K562 (cell line): ENCODE measurements around the gene MAB21L2. TPM values are rescaled to one million over a fixed set of nuclear protein-coding genes. Genes with fewer than 3 reads are reported as not detected.

ENCODE experiments used
- ATAC-seq: fragments of 200-7000 bp; cut with Tn5 transposase; 3 replicates; pipeline ENCODE4 v1.9.1; 2020; ENCODE audit warnings: moderate library complexity
- BruUV-seq: library from RNA; stranded (reverse); fragments of 400-500 nt; replicated peaks from 2 replicates; lab custom pipeline; 2021; lab: Mats Ljungman, UMichigan
- CTCF ChIA-PET: fragments of 300-600 bp; formaldehyde crosslinking; extraction: SDS; loops from one replicate; lab custom pipeline; 2021; ENCODE audit warnings: low intra/inter-chr PET ratio; lab: Yijun Ruan, JAX
- POLR2A ChIA-PET: fragments of 300-600, 350-650 bp; sonication (Branson Sonifier 250); formaldehyde crosslinking; extraction: SDS; loops from one replicate; lab custom pipeline; 2021; ENCODE audit warnings: antibody characterized with exemption, inconsistent platforms; lab: Yijun Ruan, JAX
- DNase-seq, 4 experiments: peaks; one replicate each; pipeline versions ENCODE4 v3.0.0 to v3.0.0-alpha.2; 2011 to 2018; ENCODE audit warnings: low spot score in 3 of 4, mixed read lengths in 3 of 4; ENCODE audit errors: extremely low read depth in 1 of 4
- FAIRE-seq: peaks from 2 replicates; lab custom pipeline; 2011; peaks lifted over from hg19 to GRCh38; lab: Jason Lieb, UNC
- H2AFZ ChIP-seq: 2 replicates; pipeline ENCODE4 v1.6.0; 2011; ENCODE audit warnings: low read depth, low read length, control low read depth, inconsistent platforms
- H3K27ac ChIP-seq: fragments of 200-600 bp; 3 replicates; pipeline ENCODE4 v1.8.0; 2011; ENCODE audit warnings: low read depth, mild to moderate bottlenecking, control low read depth, inconsistent platforms, low read length, moderate library complexity, mixed read lengths; ENCODE audit errors: extremely low read depth
- H3K27me3 ChIP-seq, 2 experiments: fragments of 300-600 bp in 1 of 2; 2 replicates in 1 of 2; 3 replicates in 1 of 2; pipeline versions ENCODE4 v1.6.0 to v1.8.0; 2011; ENCODE audit warnings: inconsistent platforms in 2 of 2, low read length in 2 of 2, mild to moderate bottlenecking in 1 of 2, mixed read lengths in 1 of 2, moderate library complexity in 1 of 2; ENCODE audit not compliant: control insufficient read depth in 2 of 2, insufficient read depth in 2 of 2
- H3K36me3 ChIP-seq: fragments of 300-600 bp; 3 replicates; pipeline ENCODE4 v1.8.0; 2011; ENCODE audit warnings: mild to moderate bottlenecking, low read length, inconsistent platforms; ENCODE audit not compliant: control insufficient read depth, insufficient read depth
- H3K4me1 ChIP-seq, 2 experiments: fragments of 200-600 bp in 1 of 2; replicated peaks in 1 of 2; 2 replicates in 1 of 2; 3 replicates in 1 of 2; pipeline versions ENCODE4 v1.5.1 to v1.8.0; 2011; ENCODE audit warnings: inconsistent platforms in 2 of 2, low read length in 2 of 2, mild to moderate bottlenecking in 1 of 2, mixed read lengths in 1 of 2, moderate library complexity in 1 of 2; ENCODE audit not compliant: control insufficient read depth in 2 of 2, insufficient read depth in 2 of 2
- H3K4me2 ChIP-seq: 2 replicates; pipeline ENCODE4 v1.6.1; 2011; ENCODE audit warnings: low read length, control low read depth, inconsistent platforms, mixed read lengths; ENCODE audit not compliant: insufficient read depth
- H3K4me3 ChIP-seq: fragments of 200-600 bp; sonication (generic), shearing (Covaris generic); 2 replicates; pipeline ENCODE4 v1.5.1; 2016; ENCODE audit warnings: control low read depth, inconsistent platforms
- H3K79me2 ChIP-seq: fragments of 200-600 bp; 3 replicates; pipeline ENCODE4 v1.8.0; 2011; ENCODE audit warnings: low read length, inconsistent platforms; ENCODE audit not compliant: control insufficient read depth, insufficient read depth
- H3K9ac ChIP-seq, 2 experiments: 2 replicates each; pipeline versions ENCODE4 v1.6.0 to v1.6.1; 2011; ENCODE audit warnings: low read depth in 2 of 2, low read length in 2 of 2, control low read depth in 1 of 2, inconsistent platforms in 1 of 2, mild to moderate bottlenecking in 1 of 2, mixed read lengths in 1 of 2; ENCODE audit not compliant: insufficient read depth in 1 of 2
- H3K9me1 ChIP-seq: one replicate; pipeline ENCODE4 v1.6.0; 2011; ENCODE audit warnings: inconsistent platforms, mild to moderate bottlenecking, low read length, moderate library complexity; ENCODE audit not compliant: control insufficient read depth, insufficient read depth
- H3K9me3 ChIP-seq: replicated peaks from 2 replicates; pipeline ENCODE4 v1.5.1; 2011; ENCODE audit warnings: low read depth, low read length, inconsistent platforms; ENCODE audit not compliant: control insufficient read depth, insufficient read depth
- H4K20me1 ChIP-seq: replicated peaks from 2 replicates; pipeline ENCODE4 v1.6.1; 2011; ENCODE audit warnings: low read length, inconsistent platforms, mixed read lengths; ENCODE audit not compliant: control insufficient read depth, insufficient read depth
- CTCF ChIP-seq, 3 experiments: IDR thresholded peaks in 2 of 3; conservative IDR thresholded peaks in 1 of 3; 2 replicates each; pipeline ENCODE4 v1.5.1; 2011 to 2012; ENCODE audit warnings: low read length in 3 of 3, mild to moderate bottlenecking in 3 of 3, control low read depth in 2 of 3, improper control_type of control experiment in 1 of 3, inconsistent platforms in 1 of 3, low read depth in 1 of 3, mixed read lengths in 1 of 3, moderate library complexity in 1 of 3; ENCODE audit not compliant: insufficient read depth in 2 of 3
- GTF2A2 ChIP-seq: IDR thresholded peaks from 2 replicates; pipeline ENCODE4 v1.6.1; 2016; ENCODE audit warnings: mild to moderate bottlenecking, missing genetic modification characterization, missing compliant biosample characterization
- GTF2F1 ChIP-seq: IDR thresholded peaks from 2 replicates; pipeline ENCODE4 v1.6.1; 2011; ENCODE audit warnings: low read depth, low read length, improper control_type of control experiment
- HDAC8 ChIP-seq: fragments of 450-650 bp; IDR thresholded peaks from 2 replicates; pipeline ENCODE4 v1.6.1; 2016; ENCODE audit warnings: mild to moderate bottlenecking, missing genetic modification characterization, moderate library complexity, missing compliant biosample characterization
- MYBL2 ChIP-seq, 2 experiments: fragments of 450-650 bp in 1 of 2; sonication (generic) in 1 of 2; formaldehyde crosslinking in 1 of 2; IDR thresholded peaks; 2 replicates each; pipeline versions ENCODE4 v1.6.1 to v1.8.1; 2017 to 2022; ENCODE audit warnings: borderline replicate concordance in 1 of 2, inconsistent platforms in 1 of 2, low read depth in 1 of 2, mild to moderate bottlenecking in 1 of 2, missing genetic modification reagents in 1 of 2, moderate library complexity in 1 of 2
- RAD21 ChIP-seq, 2 experiments: fragments of 250-450 bp in 1 of 2; fragments of 450-650 bp in 1 of 2; sonication (Bioruptor Pico) in 1 of 2; formaldehyde crosslinking in 1 of 2; IDR thresholded peaks in 1 of 2; conservative IDR thresholded peaks in 1 of 2; 2 replicates each; pipeline versions ENCODE4 v1.4.0 to v1.8.0; 2020 to 2022; ENCODE audit warnings: mild to moderate bottlenecking in 2 of 2, moderate library complexity in 1 of 2
- SMAD4 ChIP-seq: fragments of 250-450 bp; sonication (Bioruptor Pico); conservative IDR thresholded peaks from 2 replicates; pipeline ENCODE4 v1.8.0; 2021; ENCODE audit warnings: inconsistent platforms, mild to moderate bottlenecking, moderate library complexity
- XRCC3 ChIP-seq: fragments of 450-650 bp; IDR thresholded peaks from 2 replicates; pipeline ENCODE4 v1.6.1; 2017; ENCODE audit warnings: mild to moderate bottlenecking, moderate library complexity
- ZNF324 ChIP-seq: fragments of 250-450 bp; sonication (Bioruptor Pico); IDR thresholded peaks from 2 replicates; pipeline ENCODE4 v1.4.0; 2020; ENCODE audit warnings: mild to moderate bottlenecking
- ZNF764 ChIP-seq: fragments of 250-450 bp; sonication (Bioruptor Pico); IDR thresholded peaks from 2 replicates; pipeline ENCODE4 v1.4.0; 2020; ENCODE audit warnings: low read depth, mild to moderate bottlenecking, moderate library complexity
- WGBS: fragments of 100-300 bp; shearing (Covaris generic); methylation state at CpG from one replicate; pipeline ENCODE4 v1.1.6; 2016; ENCODE audit warnings: low coverage, mixed read lengths; ENCODE audit not compliant: insufficient coverage; ENCODE audit errors: missing lambda C conversion rate; 5-methylcytosine and 5-hydroxymethylcytosine counted together
- in situ Hi-C: fragments of 300-500 bp; cut with MboI; formaldehyde crosslinking; loops from 4 replicates; pipeline ENCODE4 v1.15.0; 2018; ENCODE audit warnings: inconsistent platforms, mixed read lengths
- intact Hi-C: fragments of 100-400 bp; cut with micrococcal nuclease; formaldehyde crosslinking; loops from 2 replicates; pipeline ENCODE4 v1.14.2; 2022
- polyA plus RNA-seq, 8 experiments: library from polyadenylated mRNA; depleted of rRNA in 4 of 8; stranded (reverse) in 5 of 8; unstranded in 3 of 8; fragments of >200 nt; fragmentation: Nextera tagmentation in 2 of 8; fragmentation: Illumina TruSeq in 1 of 8; extraction: Ambion mirVana in 2 of 8; extraction: Trizol in 1 of 8; gene quantifications; 2 replicates each; pipeline versions ENCODE4 v1.2.1 to v1.2.3, GENCODE V29; 2011 to 2014; ENCODE audit warnings: inconsistent platforms in 1 of 8, missing spikeins in 1 of 8
- total RNA-seq, 7 experiments: library from RNA; depleted of rRNA in 6 of 7; stranded (reverse); fragments of >200 nt in 6 of 7; fragmentation: Illumina TruSeq in 2 of 7; extraction: Trizol in 2 of 7; gene quantifications; 2 replicates each; pipeline versions ENCODE4 v1.2.1 to v1.2.3, GENCODE V29; 2011 to 2021; ENCODE audit warnings: low replicate concordance in 1 of 7
- TF ChIP-seq, protein P1 (sequence below): fragments of 250-450 bp; sonication (Bioruptor Pico); IDR thresholded peaks from 2 replicates; pipeline ENCODE4 v1.4.0; 2020; ENCODE audit warnings: mild to moderate bottlenecking, moderate library complexity
- TF ChIP-seq, protein P2 (sequence below): fragments of 450-650 bp; formaldehyde crosslinking; IDR thresholded peaks from 2 replicates; pipeline ENCODE4 v1.4.0; 2020; ENCODE audit warnings: mild to moderate bottlenecking, moderate library complexity

The MAB21L2 gene
- total and polyA plus RNA-seq, 9 of the 15 experiments (the other 6 are each of a cell fraction or from before 2014, with no cell fraction given), result not detected

DNA sequence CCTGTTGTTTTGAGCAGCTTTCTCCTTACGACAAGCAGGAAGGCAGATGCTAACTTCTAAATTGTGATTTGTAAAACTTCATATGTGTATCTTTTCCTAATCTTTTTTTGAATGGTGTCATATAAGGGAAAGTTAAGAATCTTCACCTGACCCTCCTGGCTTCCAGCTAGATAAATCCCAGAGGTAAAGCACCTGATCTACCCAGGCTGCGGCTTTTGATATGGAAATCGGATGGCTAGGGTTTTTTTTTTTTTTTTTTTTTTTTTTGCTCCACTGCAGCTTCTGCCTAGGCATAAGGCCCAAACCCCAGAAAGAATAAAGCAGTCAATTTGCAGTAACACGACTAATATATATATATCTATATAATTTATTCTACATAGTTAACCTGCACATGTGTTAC is 10.0 kb downstream of the MAB21L2 start (continued):
- TF ChIP-seq, protein P1, sequence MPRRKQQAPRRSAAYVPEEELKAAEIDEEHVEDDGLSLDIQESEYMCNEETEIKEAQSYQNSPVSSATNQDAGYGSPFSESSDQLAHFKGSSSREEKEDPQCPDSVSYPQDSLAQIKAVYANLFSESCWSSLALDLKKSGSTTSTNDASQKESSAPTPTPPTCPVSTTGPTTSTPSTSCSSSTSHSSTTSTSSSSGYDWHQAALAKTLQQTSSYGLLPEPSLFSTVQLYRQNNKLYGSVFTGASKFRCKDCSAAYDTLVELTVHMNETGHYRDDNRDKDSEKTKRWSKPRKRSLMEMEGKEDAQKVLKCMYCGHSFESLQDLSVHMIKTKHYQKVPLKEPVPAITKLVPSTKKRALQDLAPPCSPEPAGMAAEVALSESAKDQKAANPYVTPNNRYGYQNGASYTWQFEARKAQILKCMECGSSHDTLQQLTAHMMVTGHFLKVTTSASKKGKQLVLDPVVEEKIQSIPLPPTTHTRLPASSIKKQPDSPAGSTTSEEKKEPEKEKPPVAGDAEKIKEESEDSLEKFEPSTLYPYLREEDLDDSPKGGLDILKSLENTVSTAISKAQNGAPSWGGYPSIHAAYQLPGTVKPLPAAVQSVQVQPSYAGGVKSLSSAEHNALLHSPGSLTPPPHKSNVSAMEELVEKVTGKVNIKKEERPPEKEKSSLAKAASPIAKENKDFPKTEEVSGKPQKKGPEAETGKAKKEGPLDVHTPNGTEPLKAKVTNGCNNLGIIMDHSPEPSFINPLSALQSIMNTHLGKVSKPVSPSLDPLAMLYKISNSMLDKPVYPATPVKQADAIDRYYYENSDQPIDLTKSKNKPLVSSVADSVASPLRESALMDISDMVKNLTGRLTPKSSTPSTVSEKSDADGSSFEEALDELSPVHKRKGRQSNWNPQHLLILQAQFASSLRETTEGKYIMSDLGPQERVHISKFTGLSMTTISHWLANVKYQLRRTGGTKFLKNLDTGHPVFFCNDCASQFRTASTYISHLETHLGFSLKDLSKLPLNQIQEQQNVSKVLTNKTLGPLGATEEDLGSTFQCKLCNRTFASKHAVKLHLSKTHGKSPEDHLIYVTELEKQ, result no peak
- no peak for TF ChIP-seq XRCC3
- TF ChIP-seq SMAD4 (CRISPR knock-in tag), result no peak

DNA sequence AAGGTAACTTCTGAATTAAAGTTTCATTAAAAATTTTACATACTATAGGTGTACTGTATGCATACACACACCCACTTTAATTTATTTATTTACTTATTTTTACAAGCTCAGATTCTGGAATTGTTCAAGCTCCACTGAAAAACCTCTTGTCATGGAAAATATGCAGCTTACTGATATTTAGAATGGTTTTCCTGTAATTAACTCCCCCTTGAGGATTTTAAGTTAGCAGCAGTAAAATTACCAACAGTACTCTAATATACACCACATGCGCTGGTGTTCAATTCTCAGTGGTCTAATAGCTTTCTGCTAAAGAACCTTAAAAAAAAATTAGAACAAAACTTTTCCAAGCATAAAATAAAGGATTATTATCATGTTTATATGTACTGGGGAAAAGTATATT is 12.0 kb downstream of the MAB21L2 start:
- ATAC-seq (peak; percentile 80), DNase-seq (peak in 1 of 4 experiments; percentile 34), FAIRE-seq (peak; percentile 15)
- intact Hi-C loops (loop anchor here (1.0 to 5.0 kb wide), 2 partner anchors 102 to 296 kb away; no protein-coding TSS in a partner anchor), in situ Hi-C loops (no loop called here)
- ChIA-PET POLR2A (interaction anchor here (1.4 kb wide), 1 partner anchor 20 kb away, joined by 4 read pairs; no protein-coding TSS in a partner anchor), CTCF (interaction anchor here (2.0 kb wide), 1 partner anchor 296 kb away, joined by 14 read pairs; no protein-coding TSS in a partner anchor)
- Histone ChIP-seq H3K27ac (no peak overlapping the region), H3K36me3 (peaks cover 23% of the 10 kb centered on the region; the same call in 2 of the 3 replicates), H3K4me3 (no peak overlapping the region), H3K79me2 (no peaks in the 10 kb centered on the region), H3K4me1 (no peaks in the 10 kb centered on the region), H3K9ac (no peak overlapping the region), H4K20me1 (no peaks in the 10 kb centered on the region), H2AFZ (no peak overlapping the region), H3K27me3 (no peaks in the 10 kb centered on the region), H3K4me2 (no peak overlapping the region), H3K9me1 (no peaks in the 10 kb centered on the region), H3K9me3 (no peaks in the 10 kb centered on the region)
- WGBS, result 95% methylated on average over 1 of the region's 1 CpG
- no TSS peak for BruUV-seq
- TF ChIP-seq HDAC8 (tag) (no peak), GTF2F1 (no peak), ZNF764 (CRISPR knock-in tag) (no peak), RAD21 (CRISPR knock-in tag; conservative IDR thresholded peaks at IDR 0.05 in 1 of 2, IDR thresholded peaks at IDR 0.05 in 1 of 2) (peak; percentile 51 to 63), CTCF (IDR thresholded peaks at IDR 0.05 in 2 of 3, conservative IDR thresholded peaks at IDR 0.05 in 1 of 3; ENCODE audit: insufficient read depth in 2 of 3, low read depth in 1 of 3, low read length in 3 of 3) (peak in 2 of 3 experiments; percentile 23 to 53; a peak in 2 of 6 replicates), GTF2A2 (no peak), MYBL2 (IDR thresholded peaks at IDR 0.05; ENCODE audit: low read depth) (no peak), MYBL2 (CRISPR knock-in tag; IDR thresholded peaks at IDR 0.05; ENCODE audit: borderline replicate concordance) (no peak), ZNF324 (CRISPR knock-in tag) (no peak)
- TF ChIP-seq, protein P2, sequence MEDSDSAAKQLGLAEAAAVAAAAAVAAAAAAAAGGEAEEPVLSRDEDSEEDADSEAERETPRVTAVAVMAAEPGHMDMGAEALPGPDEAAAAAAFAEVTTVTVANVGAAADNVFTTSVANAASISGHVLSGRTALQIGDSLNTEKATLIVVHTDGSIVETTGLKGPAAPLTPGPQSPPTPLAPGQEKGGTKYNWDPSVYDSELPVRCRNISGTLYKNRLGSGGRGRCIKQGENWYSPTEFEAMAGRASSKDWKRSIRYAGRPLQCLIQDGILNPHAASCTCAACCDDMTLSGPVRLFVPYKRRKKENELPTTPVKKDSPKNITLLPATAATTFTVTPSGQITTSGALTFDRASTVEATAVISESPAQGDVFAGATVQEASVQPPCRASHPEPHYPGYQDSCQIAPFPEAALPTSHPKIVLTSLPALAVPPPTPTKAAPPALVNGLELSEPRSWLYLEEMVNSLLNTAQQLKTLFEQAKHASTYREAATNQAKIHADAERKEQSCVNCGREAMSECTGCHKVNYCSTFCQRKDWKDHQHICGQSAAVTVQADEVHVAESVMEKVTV, result peak; percentile 47
